Non-pigmented ciliary epithelial cell (primary cell): Measurements from ENCODE around the gene RORC.
A peak's percentile ranks its signal among the peaks of the same experiment; 100 is the strongest.
"Not testable (repeated sequence)": the region's sequence is repeated elsewhere in the genome, so short reads cannot be mapped to it uniquely, and the experiment has no call there.

Experiments used
- DNase-seq: peaks from one replicate; pipeline ENCODE4 v3.0.0-alpha.2; 2010; ENCODE audit warnings: low read depth

Gene RORC

GRCh38 chr1:151774256-151774922, 57.2 kb downstream of the RORC start:
- DNase-seq = no peak

- no peak for DNase-seq
Observed at GRCh38 chr1:151773702-151774101, 57.9 kb downstream of the RORC start.

GRCh38 chr1:151769270-151769669, 62.3 kb downstream of the RORC start:
- not testable (repeated sequence) for DNase-seq

- not testable (repeated sequence) for DNase-seq
Observed at GRCh38 chr1:151768351-151769066, 63.1 kb downstream of the RORC start.

- DNase-seq = no peak
Observed at GRCh38 chr1:151763990-151764389, 67.6 kb downstream of the RORC start.

GRCh38 chr1:151762941-151763921, 68.4 kb downstream of the RORC start, which contains the start of gene MRPL9:
TSS of gene MRPL9 (minus strand) at chr1:151763496. CDS start at chr1:151763479, 17 bp downstream.
- peak; percentile 23 for DNase-seq

GRCh38 chr1:151760597-151761385, 70.8 kb downstream of the RORC start:
- no peak for DNase-seq

- no peak for DNase-seq
Observed at GRCh38 chr1:151759241-151759640, 72.4 kb downstream of the RORC start.

- no peak for DNase-seq
Observed at GRCh38 chr1:151756291-151756690, 75.3 kb downstream of the RORC start.
